Loucy (cell line): ENCODE data around the gene CUBN.

Experiments used
- H2AFZ ChIP-seq: fragments of 200-600 bp; sonication (generic); 2 replicates; pipeline ENCODE4 v1.6.0; 2016; ENCODE audit warnings: antibody characterized with exemption, mild to moderate bottlenecking, low read length, moderate library complexity
- H3F3A ChIP-seq: fragments of 200-600 bp; 2 replicates; pipeline ENCODE4 v1.6.0; 2016; ENCODE audit warnings: antibody characterized with exemption, low read depth, mild to moderate bottlenecking
- H3K27me3 ChIP-seq: fragments of 200-600 bp; sonication (generic); 2 replicates; pipeline ENCODE4 v1.6.1; 2014; ENCODE audit warnings: low read length, mild to moderate bottlenecking; ENCODE audit not compliant: insufficient read depth, poor library complexity, severe bottlenecking
- H3K36me3 ChIP-seq: fragments of 200-600 bp; sonication (generic); 2 replicates; pipeline ENCODE4 v1.6.1; 2016; ENCODE audit warnings: low read length; ENCODE audit not compliant: insufficient read depth
- H3K4me1 ChIP-seq: fragments of 200-600 bp; sonication (generic); 2 replicates; pipeline ENCODE4 v1.5.1; 2014; ENCODE audit warnings: low read length, mild to moderate bottlenecking; ENCODE audit not compliant: insufficient read depth, poor library complexity, severe bottlenecking
- H3K4me2 ChIP-seq: fragments of 200-600 bp; sonication (generic); 2 replicates; pipeline ENCODE4 v1.6.0; 2014; ENCODE audit warnings: antibody characterized with exemption, low read length, low read depth, mild to moderate bottlenecking; ENCODE audit not compliant: poor library complexity, severe bottlenecking
- H3K4me3 ChIP-seq: fragments of 200-600 bp; sonication (generic); 2 replicates; pipeline ENCODE4 v1.5.1; 2014; ENCODE audit warnings: low read length, mild to moderate bottlenecking, mixed read lengths; ENCODE audit not compliant: poor library complexity, severe bottlenecking
- H3K79me2 ChIP-seq: fragments of 200-600 bp; sonication (generic); 2 replicates; pipeline ENCODE4 v1.6.1; 2014; ENCODE audit warnings: low read length; ENCODE audit not compliant: insufficient read depth
- H3K9ac ChIP-seq: fragments of 200-600 bp; sonication (generic); 2 replicates; pipeline ENCODE4 v1.6.0; 2014; ENCODE audit warnings: mild to moderate bottlenecking, low read depth, low read length, moderate library complexity; ENCODE audit not compliant: poor library complexity, severe bottlenecking
- H3K9me2 ChIP-seq: fragments of 200-600 bp; sonication (generic); replicated peaks from 2 replicates; pipeline ENCODE4 v1.6.1; 2016; ENCODE audit warnings: low read depth, low read length, mixed read lengths
- H3K9me3 ChIP-seq: fragments of 200-600 bp; sonication (generic); 2 replicates; pipeline ENCODE4 v1.6.1; 2014; ENCODE audit warnings: mild to moderate bottlenecking, antibody characterized with exemption, low read length, low read depth; ENCODE audit not compliant: insufficient read depth
- H4K20me1 ChIP-seq: fragments of 200-600 bp; sonication (generic); 2 replicates; pipeline ENCODE4 v1.6.0; 2014; ENCODE audit warnings: antibody characterized with exemption, low read length, mild to moderate bottlenecking; ENCODE audit not compliant: insufficient read depth, poor library complexity, severe bottlenecking
- EZH2phosphoT487 ChIP-seq: fragments of 200-600 bp; IDR thresholded peaks from 2 replicates; pipeline ENCODE4 v1.6.1; 2018; ENCODE audit warnings: antibody characterized with exemption, mild to moderate bottlenecking, moderate library complexity, borderline replicate concordance
- TF ChIP-seq, protein P1 (sequence below): fragments of 200-600 bp; sonication (generic); conservative IDR thresholded peaks from 2 replicates; pipeline ENCODE4 v1.5.1; 2014; ENCODE audit warnings: mild to moderate bottlenecking, antibody characterized with exemption, low read length

Gene CUBN

DNA sequence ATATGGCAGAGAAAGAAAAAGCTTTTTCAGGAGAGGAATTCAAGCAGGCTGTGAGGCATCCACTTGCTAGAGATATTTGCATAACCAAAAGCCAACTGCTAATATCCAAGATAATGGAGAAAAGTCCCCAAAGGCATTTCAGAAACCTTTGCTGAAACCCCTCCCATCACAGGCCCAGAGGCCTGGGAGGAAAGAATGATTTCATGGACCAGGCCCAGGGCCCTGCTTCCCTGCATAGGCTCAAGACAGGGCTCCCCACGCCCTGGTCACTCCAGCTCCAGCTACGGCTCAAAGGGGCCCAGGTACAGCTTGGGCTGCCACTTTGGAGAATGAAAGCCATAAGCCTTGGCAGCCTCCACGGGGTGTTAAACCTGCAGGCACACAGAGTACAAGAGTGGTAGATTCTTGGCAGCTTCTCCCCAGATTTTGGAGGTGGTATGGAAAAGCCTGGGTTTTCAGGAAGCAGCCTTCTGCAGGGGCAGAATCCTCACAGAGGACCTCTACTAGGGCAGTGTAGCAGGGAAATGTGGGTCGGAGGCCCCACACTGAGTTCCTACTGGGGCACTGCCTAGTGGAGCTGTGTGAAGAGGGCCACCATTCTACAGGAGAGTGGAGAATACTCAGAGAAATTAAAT, 306.8 kb downstream of the CUBN start:
- Histone ChIP-seq H3K9ac (no peak overlapping the region), H4K20me1 (no peaks in the 10 kb centered on the region), H3K36me3 (no peaks in the 10 kb centered on the region), H3K4me2 (no peak overlapping the region), H3K9me3 (peaks cover 11% of the 10 kb centered on the region; the same call in 1 of the 2 replicates), H3K79me2 (no peaks in the 10 kb centered on the region), H3F3A (no peaks in the 10 kb centered on the region), H3K4me3 (no peak overlapping the region), H2AFZ (no peak overlapping the region), H3K9me2 (no peaks in the 10 kb centered on the region), H3K4me1 (peaks cover 6% of the 10 kb centered on the region), H3K27me3 (peaks cover 7% of the 10 kb centered on the region)
- TF ChIP-seq, protein P1, sequence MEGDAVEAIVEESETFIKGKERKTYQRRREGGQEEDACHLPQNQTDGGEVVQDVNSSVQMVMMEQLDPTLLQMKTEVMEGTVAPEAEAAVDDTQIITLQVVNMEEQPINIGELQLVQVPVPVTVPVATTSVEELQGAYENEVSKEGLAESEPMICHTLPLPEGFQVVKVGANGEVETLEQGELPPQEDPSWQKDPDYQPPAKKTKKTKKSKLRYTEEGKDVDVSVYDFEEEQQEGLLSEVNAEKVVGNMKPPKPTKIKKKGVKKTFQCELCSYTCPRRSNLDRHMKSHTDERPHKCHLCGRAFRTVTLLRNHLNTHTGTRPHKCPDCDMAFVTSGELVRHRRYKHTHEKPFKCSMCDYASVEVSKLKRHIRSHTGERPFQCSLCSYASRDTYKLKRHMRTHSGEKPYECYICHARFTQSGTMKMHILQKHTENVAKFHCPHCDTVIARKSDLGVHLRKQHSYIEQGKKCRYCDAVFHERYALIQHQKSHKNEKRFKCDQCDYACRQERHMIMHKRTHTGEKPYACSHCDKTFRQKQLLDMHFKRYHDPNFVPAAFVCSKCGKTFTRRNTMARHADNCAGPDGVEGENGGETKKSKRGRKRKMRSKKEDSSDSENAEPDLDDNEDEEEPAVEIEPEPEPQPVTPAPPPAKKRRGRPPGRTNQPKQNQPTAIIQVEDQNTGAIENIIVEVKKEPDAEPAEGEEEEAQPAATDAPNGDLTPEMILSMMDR: no peak
- no peak for TF ChIP-seq EZH2phosphoT487

DNA sequence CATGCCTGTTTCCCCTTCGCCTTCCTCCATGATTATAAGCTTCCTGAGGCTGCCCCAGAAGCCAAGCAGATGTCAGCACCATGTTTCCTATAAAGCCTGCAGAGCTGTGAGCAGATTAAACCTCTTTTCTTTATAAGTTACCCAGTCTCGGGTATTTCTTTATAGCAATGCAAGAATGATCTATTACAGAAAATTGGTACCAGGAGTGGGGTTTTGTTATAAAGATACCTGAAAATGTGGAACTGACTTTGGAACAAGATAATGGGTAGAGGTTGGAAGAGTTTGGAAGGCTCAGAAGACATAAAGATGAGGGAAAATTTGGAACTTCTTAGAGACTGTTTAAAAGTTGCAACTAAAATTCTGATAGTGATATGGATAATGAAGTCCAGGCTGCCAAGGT, 307.6 kb downstream of the CUBN start:
- peaks cover 11% of the 10 kb centered on the region; the same call in 1 of the 2 replicates for H3K9me3 ChIP-seq
- peaks cover 7% of the 10 kb centered on the region for H3K27me3 ChIP-seq
- no peaks in the 10 kb centered on the region for H3K9me2 ChIP-seq
- no peaks in the 10 kb centered on the region for H3F3A ChIP-seq
- peaks cover 7% of the 10 kb centered on the region for H3K4me1 ChIP-seq
- H3K36me3 ChIP-seq: no peaks in the 10 kb centered on the region
- TF ChIP-seq, protein P1: no peak
- TF ChIP-seq EZH2phosphoT487: no peak
- H3K9ac ChIP-seq: no peak overlapping the region
- no peak overlapping the region for H3K4me2 ChIP-seq
- H3K4me3 ChIP-seq: no peak overlapping the region
- no peaks in the 10 kb centered on the region for H3K79me2 ChIP-seq
- no peaks in the 10 kb centered on the region for H4K20me1 ChIP-seq
- no peak overlapping the region for H2AFZ ChIP-seq

DNA sequence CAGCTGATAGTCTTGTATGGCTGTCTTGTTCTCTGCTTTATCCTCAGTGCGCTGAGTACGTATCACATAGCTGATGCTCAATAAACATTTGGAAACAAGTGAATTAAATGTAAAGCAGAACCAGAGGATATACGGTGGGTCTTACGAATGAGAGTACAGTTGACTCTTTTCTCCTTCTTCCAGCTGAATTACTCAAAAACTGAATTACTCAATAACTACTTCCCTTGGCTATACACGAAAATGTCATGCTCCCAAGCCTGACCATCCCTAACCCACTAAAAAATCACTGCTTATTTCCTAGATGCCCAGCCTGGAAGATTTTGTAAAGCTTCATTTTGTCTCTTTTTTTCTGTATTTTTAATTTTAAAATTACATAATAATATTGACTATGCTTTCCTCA, 309.2 kb downstream of the CUBN start:
- Histone ChIP-seq H3K79me2 (peaks cover 16% of the 10 kb centered on the region), H3K9ac (no peak overlapping the region), H3K27me3 (peaks cover 7% of the 10 kb centered on the region), H3K4me1 (peaks cover 16% of the 10 kb centered on the region), H3K4me3 (no peak overlapping the region), H3K9me3 (peaks cover 11% of the 10 kb centered on the region; the same call in 1 of the 2 replicates), H2AFZ (no peak overlapping the region), H4K20me1 (no peaks in the 10 kb centered on the region), H3F3A (no peaks in the 10 kb centered on the region), H3K36me3 (no peaks in the 10 kb centered on the region), H3K4me2 (no peak overlapping the region), H3K9me2 (no peaks in the 10 kb centered on the region)
- no peak for TF ChIP-seq EZH2phosphoT487
- TF ChIP-seq, protein P1: no peak
